Right atrium auricular region (tissue), 2 donors: Measurements from ENCODE around the gene TMEM132A. TPM values are rescaled to one million over a fixed set of nuclear protein-coding genes. Genes with fewer than 3 reads are reported as not detected.
A peak's percentile ranks its signal among the peaks of the same experiment; 100 is the strongest.

ENCODE experiments used
- DNase-seq: peaks from one replicate; pipeline ENCODE4 v3.0.0-alpha.2; 2019; ENCODE audit warnings: low spot score
- H3K27ac ChIP-seq, 2 donors: fragments of 200-600 bp; sonication (generic); 1 replicate in 1 of 2; 2 replicates in 1 of 2; pipeline ENCODE4 v1.5.1; 2016 to 2019
- H3K27me3 ChIP-seq, 2 donors: fragments of 200-600 bp; sonication (generic); one replicate each; pipeline versions ENCODE4 v1.5.1 to v1.6.0; 2017 to 2019
- H3K36me3 ChIP-seq: fragments of 200-600 bp; sonication (generic); one replicate; pipeline ENCODE4 v1.5.1; 2016
- H3K4me1 ChIP-seq, 2 donors: fragments of 200-600 bp; sonication (generic); one replicate each; pipeline versions ENCODE4 v1.5.1 to v1.6.0; 2017 to 2019
- H3K4me3 ChIP-seq, 2 donors: fragments of 200-600 bp; sonication (generic); 1 replicate in 1 of 2; 2 replicates in 1 of 2; pipeline ENCODE4 v1.5.1; 2017 to 2019; ENCODE audit warnings: mild to moderate bottlenecking in 1 of 2, moderate library complexity in 1 of 2
- H3K9me3 ChIP-seq, 2 donors: fragments of 200-600 bp; sonication (generic); one replicate each; pipeline ENCODE4 v1.5.1; 2019
- CTCF ChIP-seq, 2 donors: fragments of 200-600 bp; sonication (generic); IDR thresholded peaks; one replicate each; pipeline ENCODE4 v1.5.1; 2019; ENCODE audit warnings: antibody characterized with exemption in 2 of 2
- total RNA-seq, 2 donors: library from RNA; depleted of rRNA; stranded (reverse); fragments of >200 nt; gene quantifications; one replicate each; pipeline ENCODE4 v1.1.0, GENCODE V29; 2016

Gene TMEM132A, protein sequence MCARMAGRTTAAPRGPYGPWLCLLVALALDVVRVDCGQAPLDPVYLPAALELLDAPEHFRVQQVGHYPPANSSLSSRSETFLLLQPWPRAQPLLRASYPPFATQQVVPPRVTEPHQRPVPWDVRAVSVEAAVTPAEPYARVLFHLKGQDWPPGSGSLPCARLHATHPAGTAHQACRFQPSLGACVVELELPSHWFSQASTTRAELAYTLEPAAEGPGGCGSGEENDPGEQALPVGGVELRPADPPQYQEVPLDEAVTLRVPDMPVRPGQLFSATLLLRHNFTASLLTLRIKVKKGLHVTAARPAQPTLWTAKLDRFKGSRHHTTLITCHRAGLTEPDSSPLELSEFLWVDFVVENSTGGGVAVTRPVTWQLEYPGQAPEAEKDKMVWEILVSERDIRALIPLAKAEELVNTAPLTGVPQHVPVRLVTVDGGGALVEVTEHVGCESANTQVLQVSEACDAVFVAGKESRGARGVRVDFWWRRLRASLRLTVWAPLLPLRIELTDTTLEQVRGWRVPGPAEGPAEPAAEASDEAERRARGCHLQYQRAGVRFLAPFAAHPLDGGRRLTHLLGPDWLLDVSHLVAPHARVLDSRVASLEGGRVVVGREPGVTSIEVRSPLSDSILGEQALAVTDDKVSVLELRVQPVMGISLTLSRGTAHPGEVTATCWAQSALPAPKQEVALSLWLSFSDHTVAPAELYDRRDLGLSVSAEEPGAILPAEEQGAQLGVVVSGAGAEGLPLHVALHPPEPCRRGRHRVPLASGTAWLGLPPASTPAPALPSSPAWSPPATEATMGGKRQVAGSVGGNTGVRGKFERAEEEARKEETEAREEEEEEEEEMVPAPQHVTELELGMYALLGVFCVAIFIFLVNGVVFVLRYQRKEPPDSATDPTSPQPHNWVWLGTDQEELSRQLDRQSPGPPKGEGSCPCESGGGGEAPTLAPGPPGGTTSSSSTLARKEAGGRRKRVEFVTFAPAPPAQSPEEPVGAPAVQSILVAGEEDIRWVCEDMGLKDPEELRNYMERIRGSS
- total RNA-seq, result 1 to 10 TPM; 7.5 to 8.4 TPM

- H3K4me1 ChIP-seq, result peaks cover 0 to 33% of the 10 kb centered on the region in 2 donors
- peak within 1 kb of the TSS in 1 of 2 donors; percentile 66 for H3K27ac ChIP-seq
- H3K27me3 ChIP-seq, result peaks cover 0 to 5% of the 10 kb centered on the region in 2 donors
- H3K4me3 ChIP-seq, result peak within 1 kb of the TSS; percentile 54 to 78
- no peak for DNase-seq
- H3K9me3 ChIP-seq, result no peaks in the 10 kb centered on the region
- TF ChIP-seq CTCF (IDR thresholded peaks at IDR 0.05), result no peak
- H3K36me3 ChIP-seq, result peaks cover 38% of the 10 kb centered on the region
Observed at GRCh38 chr11:60924110-60924905, at the start of gene TMEM132A. Gene TMEM132A, plus strand, starts transcription at chr11:60924460. Its CDS starts 174 bp downstream, at chr11:60924634.

- peaks cover 7% of the 10 kb centered on the region for H3K36me3 ChIP-seq
- H3K4me3 ChIP-seq, result no peak overlapping the region
- TF ChIP-seq CTCF (IDR thresholded peaks at IDR 0.05), result no peak
- H3K9me3 ChIP-seq, result no peaks in the 10 kb centered on the region
- no peak for DNase-seq
- no peak overlapping the region for H3K27ac ChIP-seq
- no peaks in the 10 kb centered on the region for H3K27me3 ChIP-seq
- H3K4me1 ChIP-seq, result peaks cover 0 to 38% of the 10 kb centered on the region in 2 donors
Observed at GRCh38 chr11:60875366-60876167, 48.7 kb upstream of the TMEM132A start.

DNA sequence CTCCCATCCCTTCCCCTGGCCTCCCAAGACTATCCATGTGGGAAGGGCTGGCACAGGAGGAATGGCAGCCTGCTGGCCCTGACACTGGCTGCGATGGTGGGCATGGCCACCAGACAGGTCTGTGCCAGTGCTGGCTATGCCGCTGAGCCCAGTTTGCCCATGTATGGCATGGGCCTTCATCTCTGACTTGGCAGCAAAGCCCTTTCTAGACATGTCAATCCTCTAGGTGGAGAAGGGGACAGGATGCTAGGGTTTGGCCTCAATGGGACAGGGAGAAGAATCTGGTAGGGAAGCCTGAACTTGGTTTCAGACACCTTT is 48.1 kb upstream of the TMEM132A start:
- no peak for DNase-seq
- no peak for TF ChIP-seq CTCF (IDR thresholded peaks at IDR 0.05)
- H3K27ac ChIP-seq, result no peak overlapping the region
- peaks cover 7% of the 10 kb centered on the region for H3K36me3 ChIP-seq
- no peaks in the 10 kb centered on the region for H3K27me3 ChIP-seq
- peaks cover 0 to 33% of the 10 kb centered on the region in 2 donors for H3K4me1 ChIP-seq
- H3K4me3 ChIP-seq, result no peak overlapping the region
- H3K9me3 ChIP-seq, result no peaks in the 10 kb centered on the region

DNA sequence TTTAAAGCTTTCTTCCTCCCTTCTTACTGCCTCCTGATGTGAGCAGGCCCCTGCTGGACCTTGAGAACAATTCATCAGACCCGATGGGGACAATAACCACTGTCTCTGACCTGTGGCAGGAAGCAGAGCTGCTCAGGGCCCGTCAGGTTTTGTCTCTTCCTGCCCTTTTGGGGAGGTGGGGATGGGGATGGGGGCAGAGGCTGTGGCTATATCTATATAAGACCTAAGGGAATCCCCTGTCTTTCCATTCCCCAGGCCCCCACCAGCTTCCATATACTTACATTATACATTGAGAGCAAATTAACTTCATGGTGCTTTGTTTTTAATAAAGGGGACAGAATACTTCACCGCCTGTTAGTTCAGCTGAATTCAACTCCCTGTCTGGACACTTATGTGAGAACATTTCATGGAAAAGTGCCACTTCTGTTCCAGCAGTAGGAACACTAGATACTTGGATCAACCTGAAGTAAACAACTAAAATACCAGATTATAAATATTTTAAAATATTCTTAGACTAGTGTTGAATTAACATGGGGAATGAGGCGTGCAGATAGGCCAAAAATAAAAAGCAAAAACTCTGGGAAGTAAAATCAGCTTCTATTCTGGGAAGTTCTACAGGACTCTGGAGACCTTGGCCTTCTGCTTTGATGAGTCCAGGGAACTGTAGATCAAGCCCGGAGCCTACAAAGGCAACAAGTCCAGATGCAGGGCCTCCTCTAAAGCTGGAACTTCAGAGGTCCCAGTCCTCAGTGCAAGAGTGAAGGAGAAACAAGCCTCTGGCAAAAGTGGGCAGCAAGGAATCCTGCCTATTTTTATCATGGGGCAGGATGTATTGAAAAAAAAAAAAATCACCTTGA is 45.8 kb upstream of the TMEM132A start:
- Histone ChIP-seq H3K27ac (peak overlapping the region; percentile 22 to 42), H3K9me3 (no peaks in the 10 kb centered on the region), H3K4me3 (no peak overlapping the region), H3K36me3 (peaks cover 7% of the 10 kb centered on the region), H3K4me1 (peaks cover 0 to 9% of the 10 kb centered on the region in 2 donors), H3K27me3 (no peaks in the 10 kb centered on the region)
- TF ChIP-seq CTCF (IDR thresholded peaks at IDR 0.05), result no peak
- DNase-seq, result no peak
